Uterus (tissue), 2 donors: Measurements from ENCODE around the gene JPH2.

Experiments
- POLR2A ChIP-seq, 2 donors: fragments of 450-650 bp; IDR thresholded peaks; one replicate each; pipeline ENCODE4 v1.6.1; 2016; ENCODE audit warnings: antibody characterized with exemption in 2 of 2, mild to moderate bottlenecking in 1 of 2, moderate library complexity in 1 of 2
- TF ChIP-seq, protein P1 (sequence below), 4 experiments: fragments of 200-600 bp in 2 of 4; fragments of 450-650 bp in 2 of 4; sonication (generic) in 2 of 4; IDR thresholded peaks; one replicate each; pipeline ENCODE4 v1.5.1; 2016 to 2019; ENCODE audit warnings: antibody characterized with exemption in 4 of 4, mild to moderate bottlenecking in 2 of 4, moderate library complexity in 1 of 4

DNA sequence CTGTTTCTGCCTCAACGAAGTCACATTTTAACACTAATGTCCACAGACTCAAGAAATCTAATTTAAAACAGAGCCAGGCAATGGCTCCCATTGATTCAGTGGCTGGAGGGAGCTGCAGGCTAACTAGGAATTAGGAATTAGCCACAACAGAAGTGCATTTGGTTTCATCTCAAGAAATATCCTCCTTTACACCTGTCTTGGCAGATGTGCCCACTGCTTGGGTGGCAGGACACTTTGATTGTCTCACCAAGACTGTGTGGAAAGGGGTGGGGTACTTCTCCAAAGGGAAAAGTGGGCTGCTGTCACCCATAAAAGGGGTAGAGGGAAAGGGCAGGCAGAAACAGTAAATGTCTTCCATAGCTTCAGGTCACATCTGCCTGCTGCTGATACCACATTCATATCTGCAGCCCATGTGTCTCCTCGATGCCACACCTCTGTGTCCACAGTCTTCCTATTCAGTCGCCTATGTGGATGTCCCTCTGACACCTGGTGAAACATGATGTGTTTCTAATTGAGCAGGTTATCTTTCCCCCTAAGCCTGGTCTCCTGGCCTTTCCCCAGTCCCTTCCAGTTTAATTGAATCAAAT lies 34.5 kb upstream of the JPH2 start:
- TF ChIP-seq, protein P1, sequence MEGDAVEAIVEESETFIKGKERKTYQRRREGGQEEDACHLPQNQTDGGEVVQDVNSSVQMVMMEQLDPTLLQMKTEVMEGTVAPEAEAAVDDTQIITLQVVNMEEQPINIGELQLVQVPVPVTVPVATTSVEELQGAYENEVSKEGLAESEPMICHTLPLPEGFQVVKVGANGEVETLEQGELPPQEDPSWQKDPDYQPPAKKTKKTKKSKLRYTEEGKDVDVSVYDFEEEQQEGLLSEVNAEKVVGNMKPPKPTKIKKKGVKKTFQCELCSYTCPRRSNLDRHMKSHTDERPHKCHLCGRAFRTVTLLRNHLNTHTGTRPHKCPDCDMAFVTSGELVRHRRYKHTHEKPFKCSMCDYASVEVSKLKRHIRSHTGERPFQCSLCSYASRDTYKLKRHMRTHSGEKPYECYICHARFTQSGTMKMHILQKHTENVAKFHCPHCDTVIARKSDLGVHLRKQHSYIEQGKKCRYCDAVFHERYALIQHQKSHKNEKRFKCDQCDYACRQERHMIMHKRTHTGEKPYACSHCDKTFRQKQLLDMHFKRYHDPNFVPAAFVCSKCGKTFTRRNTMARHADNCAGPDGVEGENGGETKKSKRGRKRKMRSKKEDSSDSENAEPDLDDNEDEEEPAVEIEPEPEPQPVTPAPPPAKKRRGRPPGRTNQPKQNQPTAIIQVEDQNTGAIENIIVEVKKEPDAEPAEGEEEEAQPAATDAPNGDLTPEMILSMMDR (IDR thresholded peaks at IDR 0.05) = no peak
- TF ChIP-seq POLR2A (IDR thresholded peaks at IDR 0.05) = no peak
